ENCODE results near the gene EMILIN2.
A peak's percentile ranks its signal among the peaks of the same experiment; 100 is the strongest.
"Not testable (repeated sequence)": the region's sequence is repeated elsewhere in the genome, so short reads cannot be mapped to it uniquely, and the experiment has no call there.

Gene EMILIN2

GRCh38 chr18:2915486-2915885, 68.7 kb downstream of the EMILIN2 start:
- DNase-seq (ENCODE audit: low read depth in 3 of 3) = not testable (repeated sequence)

- no peak for DNase-seq (ENCODE audit: low read depth in 3 of 3)
Measured at GRCh38 chr18:2916184-2916583, 69.4 kb downstream of the EMILIN2 start.

GRCh38 chr18:2917259-2918047, 70.6 kb downstream of the EMILIN2 start:
- no peak for DNase-seq (ENCODE audit: low read depth in 3 of 3)

- DNase-seq (ENCODE audit: low read depth in 3 of 3) = no peak
Measured at GRCh38 chr18:2918761-2919550, 72.2 kb downstream of the EMILIN2 start.

- DNase-seq (ENCODE audit: low read depth in 3 of 3) = no peak
Measured at GRCh38 chr18:2919600-2919999, 72.8 kb downstream of the EMILIN2 start.

- no peak for DNase-seq (ENCODE audit: low read depth in 3 of 3)
Measured at GRCh38 chr18:2920027-2920426, 73.2 kb downstream of the EMILIN2 start.

- no peak for DNase-seq (ENCODE audit: low read depth in 3 of 3)
Measured at GRCh38 chr18:2920546-2921343, 73.9 kb downstream of the EMILIN2 start.

- no peak for DNase-seq (ENCODE audit: low read depth in 3 of 3)
Measured at GRCh38 chr18:2921778-2922177, 75.0 kb downstream of the EMILIN2 start.

- no peak for DNase-seq (ENCODE audit: low read depth in 3 of 3)
Measured at GRCh38 chr18:2923464-2923863, 76.7 kb downstream of the EMILIN2 start.

- no peak for DNase-seq (ENCODE audit: low read depth in 3 of 3)
Measured at GRCh38 chr18:2924920-2925319, 78.1 kb downstream of the EMILIN2 start.

- no peak for DNase-seq (ENCODE audit: low read depth in 3 of 3)
Measured at GRCh38 chr18:2926528-2926927, 79.7 kb downstream of the EMILIN2 start.

GRCh38 chr18:2927745-2928144, 80.9 kb downstream of the EMILIN2 start:
- DNase-seq (ENCODE audit: low read depth in 3 of 3) = no peak

GRCh38 chr18:2932247-2933181, 85.7 kb downstream of the EMILIN2 start:
- DNase-seq (ENCODE audit: low read depth in 3 of 3) = peak in 2 of 3 experiments; percentile 25 to 45

- no peak for DNase-seq (ENCODE audit: low read depth in 3 of 3)
Measured at GRCh38 chr18:2933995-2934394, 87.2 kb downstream of the EMILIN2 start.

- DNase-seq (ENCODE audit: low read depth in 3 of 3) = no peak
Measured at GRCh38 chr18:2935438-2936192, 88.8 kb downstream of the EMILIN2 start.

- DNase-seq (ENCODE audit: low read depth in 3 of 3) = no peak
Measured at GRCh38 chr18:2939317-2939716, 92.5 kb downstream of the EMILIN2 start.

- DNase-seq (ENCODE audit: low read depth in 3 of 3) = no peak
Measured at GRCh38 chr18:2948038-2948437, 101.2 kb downstream of the EMILIN2 start.

- no peak for DNase-seq (ENCODE audit: low read depth in 3 of 3)
Measured at GRCh38 chr18:2952605-2953004, 105.8 kb downstream of the EMILIN2 start.

GRCh38 chr18:2953935-2954653, 107.3 kb downstream of the EMILIN2 start:
- no peak for DNase-seq (ENCODE audit: low read depth in 3 of 3)
